CD4-positive, alpha-beta T cell treated with Interleukin-12 subunit alpha and Interleukin-12 subunit beta, for 1 hour (primary cell): Measurements from ENCODE around the gene PHOSPHO1.

ENCODE experiments used
- DNase-seq: peaks from one replicate; pipeline ENCODE4 v3.0.0-alpha.2; 2020

Gene PHOSPHO1

GRCh38 chr17:49241692-49242397 lies 11.3 kb upstream of the PHOSPHO1 start:
- no peak for DNase-seq

- DNase-seq, result no peak
These were observed 10.5 kb upstream of the PHOSPHO1 start for GRCh38 chr17:49241040-49241439.

GRCh38 chr17:49240619-49241018 lies 10.0 kb upstream of the PHOSPHO1 start:
- DNase-seq, result no peak

- no peak for DNase-seq
These were observed 9.4 kb upstream of the PHOSPHO1 start for GRCh38 chr17:49239963-49240362.

- no peak for DNase-seq
These were observed 5.3 kb upstream of the PHOSPHO1 start for GRCh38 chr17:49235896-49236295.

GRCh38 chr17:49234509-49235080 lies 4.0 kb upstream of the PHOSPHO1 start:
- DNase-seq, result no peak

- DNase-seq, result no peak
These were observed 942 bp upstream of the PHOSPHO1 start for GRCh38 chr17:49231563-49231894.

- no peak for DNase-seq
These were observed 584 bp downstream of the PHOSPHO1 start for GRCh38 chr17:49229805-49230600.

- DNase-seq, result no peak
These were observed 1.3 kb downstream of the PHOSPHO1 start for GRCh38 chr17:49229076-49229804.

- DNase-seq, result peak; percentile 81
These were observed 2.9 kb downstream of the PHOSPHO1 start for GRCh38 chr17:49227436-49228261.

- no peak for DNase-seq
These were observed 3.7 kb downstream of the PHOSPHO1 start for GRCh38 chr17:49226771-49227435.

GRCh38 chr17:49225554-49226236 lies 4.9 kb downstream of the PHOSPHO1 start:
- DNase-seq, result no peak

- DNase-seq, result no peak
These were observed 5.6 kb downstream of the PHOSPHO1 start for GRCh38 chr17:49224997-49225337.

- peak; percentile 63 for DNase-seq
These were observed 6.2 kb downstream of the PHOSPHO1 start for GRCh38 chr17:49224198-49224996.

GRCh38 chr17:49223517-49224197 lies 6.9 kb downstream of the PHOSPHO1 start:
- peak; percentile 69 for DNase-seq

GRCh38 chr17:49223168-49223516 lies 7.4 kb downstream of the PHOSPHO1 start:
- no peak for DNase-seq

GRCh38 chr17:49219987-49220386 lies 10.6 kb downstream of the PHOSPHO1 start:
- DNase-seq, result no peak

GRCh38 chr17:49218941-49219913 lies 11.4 kb downstream of the PHOSPHO1 start:
- DNase-seq, result peak; percentile 76
